Endothelial cell (in vitro differentiated cells): Measurements from ENCODE around the gene DYSF. TPM values are rescaled to one million over a fixed set of nuclear protein-coding genes. Genes with fewer than 3 reads are reported as not detected.
A peak's percentile ranks its signal among the peaks of the same experiment; 100 is the strongest.

Source experiments
- DNase-seq: peaks from one replicate; pipeline ENCODE4 v3.0.0; 2021; ENCODE audit warnings: low spot score
- H3K27ac Mint-ChIP-seq: one replicate; pipeline ENCODE4 v1.8.0; 2021; ENCODE audit warnings: mixed read lengths, inconsistent platforms; ENCODE audit not compliant: unreplicated experiment
- H3K27me3 Mint-ChIP-seq: one replicate; pipeline ENCODE4 v1.8.0; 2021; ENCODE audit warnings: mild to moderate bottlenecking, moderate library complexity, mixed read lengths, inconsistent platforms; ENCODE audit not compliant: unreplicated experiment
- H3K36me3 Mint-ChIP-seq: one replicate; pipeline ENCODE4 v1.8.0; 2021; ENCODE audit warnings: mild to moderate bottlenecking, low read depth, mixed read lengths, inconsistent platforms; ENCODE audit not compliant: unreplicated experiment
- H3K4me1 Mint-ChIP-seq: one replicate; pipeline ENCODE4 v1.8.0; 2021; ENCODE audit warnings: mild to moderate bottlenecking, mixed read lengths, inconsistent platforms; ENCODE audit not compliant: unreplicated experiment
- H3K4me3 Mint-ChIP-seq: one replicate; pipeline ENCODE4 v1.8.0; 2021; ENCODE audit warnings: mild to moderate bottlenecking, mixed read lengths, inconsistent platforms; ENCODE audit not compliant: unreplicated experiment
- H3K9me3 Mint-ChIP-seq: one replicate; pipeline ENCODE4 v1.8.0; 2021; ENCODE audit warnings: mixed read lengths, inconsistent platforms; ENCODE audit not compliant: unreplicated experiment
- CTCF ChIP-seq: fragments of 200-600 bp; sonication (generic); IDR thresholded peaks from one replicate; pipeline ENCODE4 v1.5.0; 2021; ENCODE audit warnings: antibody characterized with exemption; ENCODE audit not compliant: unreplicated experiment
- total RNA-seq: library from RNA; stranded (reverse); fragmentation: NEBNext Ultra II Directional; extraction: Animal tissue kit (Norgen Biotek cat#: 25700); gene quantifications from one replicate; pipeline ENCODE4 v1.2.1, GENCODE V29; 2021; ENCODE audit not compliant: unreplicated experiment

DYSF gene
- total RNA-seq, 1 donor from 2014 or later: 566 TPM

- no peak overlapping the region for H3K27ac Mint-ChIP-seq
- no peak overlapping the region for H3K4me3 Mint-ChIP-seq
- DNase-seq: no peak
- H3K4me1 Mint-ChIP-seq: peaks cover 12% of the 10 kb centered on the region
- H3K9me3 Mint-ChIP-seq: no peaks in the 10 kb centered on the region
- H3K27me3 Mint-ChIP-seq: peaks cover 23% of the 10 kb centered on the region
- H3K36me3 Mint-ChIP-seq: peaks cover 27% of the 10 kb centered on the region
- TF ChIP-seq CTCF: no peak
Measured at GRCh38 chr2:71568103-71568502, 114.7 kb downstream of the DYSF start.

- no peak for TF ChIP-seq CTCF
- Mint-ChIP-seq H3K36me3 (peaks cover 25% of the 10 kb centered on the region), H3K9me3 (no peaks in the 10 kb centered on the region), H3K4me3 (no peak overlapping the region), H3K4me1 (peaks cover 11% of the 10 kb centered on the region), H3K27ac (no peak overlapping the region), H3K27me3 (peaks cover 19% of the 10 kb centered on the region)
- no peak for DNase-seq
Measured at GRCh38 chr2:71570511-71570910, 117.2 kb downstream of the DYSF start.

GRCh38 chr2:71570951-71571460, 117.6 kb downstream of the DYSF start:
- Mint-ChIP-seq H3K9me3 (no peaks in the 10 kb centered on the region), H3K27me3 (peaks cover 19% of the 10 kb centered on the region), H3K36me3 (peaks cover 24% of the 10 kb centered on the region), H3K27ac (no peak overlapping the region), H3K4me1 (peaks cover 8% of the 10 kb centered on the region), H3K4me3 (no peak overlapping the region)
- no peak for DNase-seq
- TF ChIP-seq CTCF: no peak

- H3K4me1 Mint-ChIP-seq: peaks cover 8% of the 10 kb centered on the region
- H3K9me3 Mint-ChIP-seq: no peaks in the 10 kb centered on the region
- peaks cover 26% of the 10 kb centered on the region for H3K27me3 Mint-ChIP-seq
- no peak for TF ChIP-seq CTCF
- H3K27ac Mint-ChIP-seq: no peak overlapping the region
- DNase-seq: no peak
- H3K4me3 Mint-ChIP-seq: no peak overlapping the region
- peaks cover 25% of the 10 kb centered on the region for H3K36me3 Mint-ChIP-seq
Measured at GRCh38 chr2:71571945-71572344, 118.6 kb downstream of the DYSF start.

- peaks cover 55% of the 10 kb centered on the region for H3K36me3 Mint-ChIP-seq
- peak overlapping the region; percentile 51 for H3K4me3 Mint-ChIP-seq
- H3K27me3 Mint-ChIP-seq: peaks cover 33% of the 10 kb centered on the region
- no peak for TF ChIP-seq CTCF
- H3K27ac Mint-ChIP-seq: no peak overlapping the region
- DNase-seq: no peak
- no peaks in the 10 kb centered on the region for H3K9me3 Mint-ChIP-seq
- peaks cover 8% of the 10 kb centered on the region for H3K4me1 Mint-ChIP-seq
Measured at GRCh38 chr2:71575966-71576365, 122.6 kb downstream of the DYSF start.
